B cell (primary cell): ENCODE data around the gene PTPN14. TPM values are rescaled to one million over a fixed set of nuclear protein-coding genes. Genes with fewer than 3 reads are reported as not detected.

Source experiments
- ATAC-seq: fragments of 200-7000 bp; cut with Tn5 transposase; one replicate; pipeline ENCODE4 v1.10.0; 2021; ENCODE audit warnings: low read depth, mild to moderate bottlenecking, moderate number of reproducible peaks, moderate library complexity
- CTCF ChIA-PET: fragments of 350-600 bp; sonication (Branson Sonifier 250); formaldehyde crosslinking; loops from one replicate; lab custom pipeline; 2021; ENCODE audit warnings: antibody characterized with exemption, inconsistent platforms; lab: Charles Lee
- POLR2A ChIA-PET: fragments of 350-600 bp; sonication (Branson Sonifier 250); formaldehyde crosslinking; loops from one replicate; lab custom pipeline; 2021; ENCODE audit warnings: antibody characterized with exemption; lab: Charles Lee
- DNase-seq: peaks from one replicate; pipeline ENCODE4 v3.0.0; 2013
- H2AFZ ChIP-seq: 2 replicates; pipeline ENCODE4 v1.6.1; 2012; ENCODE audit warnings: mild to moderate bottlenecking, low read depth, low read length; ENCODE audit not compliant: insufficient read depth, poor library complexity, severe bottlenecking
- H3K27ac ChIP-seq, 2 donors: 1 replicate in 1 of 2; 2 replicates in 1 of 2; pipeline ENCODE4 v1.5.1; 2012 to 2013; ENCODE audit warnings: low read length in 2 of 2, mild to moderate bottlenecking in 2 of 2, moderate library complexity in 1 of 2
- H3K27me3 ChIP-seq, 4 experiments: fragments of 200-600 bp in 1 of 4; sonication (generic) in 1 of 4; replicated peaks in 1 of 4; 1 replicate in 2 of 4; 2 replicates in 2 of 4; pipeline versions ENCODE4 v1.6.1 to v1.7.0; 2013 to 2016; ENCODE audit warnings: low read length in 3 of 4, mild to moderate bottlenecking in 2 of 4, mixed read lengths in 1 of 4, moderate library complexity in 1 of 4; ENCODE audit not compliant: insufficient read depth in 4 of 4, control insufficient read depth in 3 of 4; ENCODE audit errors: control extremely low read depth in 1 of 4
- H3K36me3 ChIP-seq, 2 experiments: replicated peaks in 1 of 2; 1 replicate in 1 of 2; 2 replicates in 1 of 2; pipeline versions ENCODE4 v1.6.1 to v1.7.1; 2013; ENCODE audit warnings: low read length in 1 of 2; ENCODE audit not compliant: insufficient read depth in 2 of 2, control insufficient read depth in 1 of 2; ENCODE audit errors: control extremely low read depth in 1 of 2, extremely low read depth in 1 of 2
- H3K4me1 ChIP-seq, 2 donors: fragments of 200-600 bp in 1 of 2; sonication (generic) in 1 of 2; 1 replicate in 1 of 2; 2 replicates in 1 of 2; pipeline versions ENCODE4 v1.5.1 to v1.6.1; 2013 to 2017; ENCODE audit warnings: low read length in 2 of 2; ENCODE audit not compliant: control insufficient read depth in 2 of 2, insufficient read depth in 2 of 2
- H3K4me2 ChIP-seq: replicated peaks from 2 replicates; pipeline ENCODE3; 2012; ENCODE audit warnings: mild to moderate bottlenecking, low read depth, low read length; ENCODE audit not compliant: poor library complexity, severe bottlenecking
- H3K4me3 ChIP-seq, 5 experiments: fragments of 200-600 bp in 1 of 5; sonication (generic) in 1 of 5; 1 replicate in 3 of 5; 2 replicates in 2 of 5; pipeline versions ENCODE4 v1.5.1 to v1.7.0; 2011 to 2016; ENCODE audit warnings: low read length in 4 of 5, mild to moderate bottlenecking in 4 of 5, low read depth in 2 of 5, control low read depth in 1 of 5, moderate library complexity in 1 of 5; ENCODE audit not compliant: insufficient read depth in 1 of 5; ENCODE audit errors: control extremely low read depth in 1 of 5, extremely low read depth in 1 of 5
- H3K79me2 ChIP-seq: fragments of 200-600 bp; sonication (generic); one replicate; pipeline ENCODE4 v1.6.0; 2016; ENCODE audit warnings: low read length; ENCODE audit not compliant: control insufficient read depth, insufficient read depth
- H3K9ac ChIP-seq: fragments of 200-600 bp; sonication (generic); 2 replicates; pipeline ENCODE4 v1.6.1; 2017; ENCODE audit warnings: mild to moderate bottlenecking, low read length, moderate library complexity
- H3K9me3 ChIP-seq, 3 donors: one replicate each; pipeline versions ENCODE4 v1.6.1 to v1.7.1; 2013; ENCODE audit warnings: low read length in 2 of 3; ENCODE audit not compliant: control insufficient read depth in 2 of 3, insufficient read depth in 1 of 3; ENCODE audit errors: control extremely low read depth in 1 of 3
- H4K20me1 ChIP-seq: 2 replicates; pipeline ENCODE4 v1.6.0; 2012; ENCODE audit warnings: mild to moderate bottlenecking, low read length; ENCODE audit not compliant: insufficient read depth, control insufficient read depth, poor library complexity, severe bottlenecking
- H3K27ac Mint-ChIP-seq: one replicate; pipeline ENCODE4 v1.8.0; 2021; ENCODE audit warnings: mixed read lengths
- H3K27me3 Mint-ChIP-seq: one replicate; pipeline ENCODE4 v1.8.0; 2021; ENCODE audit warnings: mixed read lengths
- H3K4me1 Mint-ChIP-seq: one replicate; pipeline ENCODE4 v1.8.0; 2021; ENCODE audit warnings: mixed read lengths
- H3K4me3 Mint-ChIP-seq: one replicate; pipeline ENCODE4 v1.8.0; 2021; ENCODE audit warnings: mixed read lengths
- H3K9me3 Mint-ChIP-seq: one replicate; pipeline ENCODE4 v1.8.0; 2022; ENCODE audit warnings: mixed read lengths; ENCODE audit not compliant: insufficient read depth
- EZH2 ChIP-seq: IDR thresholded peaks from 2 replicates; pipeline ENCODE4 v1.6.1; 2012; ENCODE audit warnings: borderline replicate concordance, low read depth, mild to moderate bottlenecking, moderate library complexity, low read length; ENCODE audit not compliant: insufficient read depth, poor library complexity, severe bottlenecking
- WGBS: methylation state at CpG from one replicate; pipeline ENCODE4 v1.1.5; 2013; ENCODE audit warnings: missing lambda C conversion rate; ENCODE audit not compliant: insufficient coverage; 5-methylcytosine and 5-hydroxymethylcytosine counted together
- intact Hi-C: fragments of 100-400 bp; cut with micrococcal nuclease; formaldehyde crosslinking; loops from one replicate; pipeline ENCODE4 v1.10.0; 2022
- polyA plus RNA-seq: library from polyadenylated mRNA; depleted of rRNA; stranded (reverse); fragments of >200 nt; gene quantifications from 2 replicates; pipeline ENCODE4 v1.2.3, GENCODE V29; 2012
- total RNA-seq, 2 donors: library from RNA; stranded (reverse); fragments of 120-200 nt in 1 of 2; gene quantifications; 1 replicate in 1 of 2; 2 replicates in 1 of 2; pipeline versions ENCODE4 v1.2.3 to v1.2.4, GENCODE V29; 2013 to 2022
- TF ChIP-seq, protein P1 (sequence below): fragments of 200-600 bp; IDR thresholded peaks from one replicate; pipeline ENCODE4 v1.8.0; 2022; ENCODE audit warnings: antibody characterized with exemption, mild to moderate bottlenecking

PTPN14 gene
- total and polyA plus RNA-seq, 2 donors (not counting 1 experiment from before 2014, with no cell fraction given): under 0.01 TPM; not detected in 1

- 98% methylated on average over 11 of the region's 18 CpGs for WGBS
- Histone ChIP-seq H3K79me2 (no peaks in the 10 kb centered on the region), H3K4me2 (no peak overlapping the region), H3K4me3 (no peak overlapping the region), H3K27me3 (no peaks in the 10 kb centered on the region), H4K20me1 (no peaks in the 10 kb centered on the region), H3K36me3 (no peaks in the 10 kb centered on the region), H3K4me1 (no peaks in the 10 kb centered on the region), H2AFZ (no peak overlapping the region), H3K9me3 (no peaks in the 10 kb centered on the region), H3K27ac (no peak overlapping the region), H3K9ac (no peak overlapping the region)
- Mint-ChIP-seq H3K4me1 (no peaks in the 10 kb centered on the region), H3K27me3 (no peaks in the 10 kb centered on the region), H3K4me3 (no peak overlapping the region), H3K27ac (no peak overlapping the region), H3K9me3 (no peaks in the 10 kb centered on the region)
- intact Hi-C loops: no loop called here
- no peak for ATAC-seq
- TF ChIP-seq, protein P1, sequence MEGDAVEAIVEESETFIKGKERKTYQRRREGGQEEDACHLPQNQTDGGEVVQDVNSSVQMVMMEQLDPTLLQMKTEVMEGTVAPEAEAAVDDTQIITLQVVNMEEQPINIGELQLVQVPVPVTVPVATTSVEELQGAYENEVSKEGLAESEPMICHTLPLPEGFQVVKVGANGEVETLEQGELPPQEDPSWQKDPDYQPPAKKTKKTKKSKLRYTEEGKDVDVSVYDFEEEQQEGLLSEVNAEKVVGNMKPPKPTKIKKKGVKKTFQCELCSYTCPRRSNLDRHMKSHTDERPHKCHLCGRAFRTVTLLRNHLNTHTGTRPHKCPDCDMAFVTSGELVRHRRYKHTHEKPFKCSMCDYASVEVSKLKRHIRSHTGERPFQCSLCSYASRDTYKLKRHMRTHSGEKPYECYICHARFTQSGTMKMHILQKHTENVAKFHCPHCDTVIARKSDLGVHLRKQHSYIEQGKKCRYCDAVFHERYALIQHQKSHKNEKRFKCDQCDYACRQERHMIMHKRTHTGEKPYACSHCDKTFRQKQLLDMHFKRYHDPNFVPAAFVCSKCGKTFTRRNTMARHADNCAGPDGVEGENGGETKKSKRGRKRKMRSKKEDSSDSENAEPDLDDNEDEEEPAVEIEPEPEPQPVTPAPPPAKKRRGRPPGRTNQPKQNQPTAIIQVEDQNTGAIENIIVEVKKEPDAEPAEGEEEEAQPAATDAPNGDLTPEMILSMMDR: no peak
- no peak for TF ChIP-seq EZH2
- CTCF ChIA-PET: no interaction called here
- no peak for DNase-seq
- POLR2A ChIA-PET: no interaction called here
Observed at GRCh38 chr1:214384373-214385079, 166.9 kb downstream of the PTPN14 start.
